ENCODE data around the gene MLF2. TPM values are rescaled to one million over a fixed set of nuclear protein-coding genes. Genes with fewer than 3 reads are reported as not detected.

Gene MLF2
- total and polyA plus RNA-seq, 2 of the 13 experiments (the other 11 are each of a cell fraction or from before 2014, with no cell fraction given) = 88.1 to 167 TPM

DNA sequence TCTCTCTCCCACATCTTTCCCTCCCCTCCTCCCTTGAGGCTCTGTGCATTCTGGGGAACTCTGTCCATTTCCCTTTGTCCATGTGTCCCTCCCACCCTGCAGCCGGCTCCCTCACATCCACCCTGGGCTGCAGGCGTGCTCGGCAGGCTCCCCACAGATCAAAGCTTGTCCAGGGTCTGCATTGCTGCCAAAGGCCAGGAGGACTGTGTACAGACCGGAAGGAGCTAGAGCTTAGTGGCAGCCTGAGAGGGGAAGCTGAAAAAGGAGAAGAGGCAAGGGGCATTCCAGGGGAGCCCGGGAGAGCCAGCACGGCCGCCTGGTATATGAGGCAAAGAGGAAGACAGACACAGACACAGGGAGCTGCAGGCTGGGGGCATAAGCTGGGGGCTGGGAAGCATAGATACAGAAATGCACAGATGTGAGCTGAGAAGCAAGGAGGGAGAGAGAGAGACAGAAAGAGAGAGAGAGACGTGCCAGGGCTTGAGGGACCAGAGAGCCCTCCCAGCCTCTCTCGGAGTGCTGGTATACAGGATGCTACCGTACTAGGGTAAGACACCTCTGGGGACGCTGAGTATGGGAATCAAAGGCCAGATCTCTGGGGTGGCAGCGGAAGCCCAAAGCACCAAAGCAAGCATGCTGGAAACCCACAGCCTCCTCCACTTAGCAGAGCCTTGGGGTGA is 39.7 kb upstream of the MLF2 start (continued):
- TF ChIP-seq, protein P1, sequence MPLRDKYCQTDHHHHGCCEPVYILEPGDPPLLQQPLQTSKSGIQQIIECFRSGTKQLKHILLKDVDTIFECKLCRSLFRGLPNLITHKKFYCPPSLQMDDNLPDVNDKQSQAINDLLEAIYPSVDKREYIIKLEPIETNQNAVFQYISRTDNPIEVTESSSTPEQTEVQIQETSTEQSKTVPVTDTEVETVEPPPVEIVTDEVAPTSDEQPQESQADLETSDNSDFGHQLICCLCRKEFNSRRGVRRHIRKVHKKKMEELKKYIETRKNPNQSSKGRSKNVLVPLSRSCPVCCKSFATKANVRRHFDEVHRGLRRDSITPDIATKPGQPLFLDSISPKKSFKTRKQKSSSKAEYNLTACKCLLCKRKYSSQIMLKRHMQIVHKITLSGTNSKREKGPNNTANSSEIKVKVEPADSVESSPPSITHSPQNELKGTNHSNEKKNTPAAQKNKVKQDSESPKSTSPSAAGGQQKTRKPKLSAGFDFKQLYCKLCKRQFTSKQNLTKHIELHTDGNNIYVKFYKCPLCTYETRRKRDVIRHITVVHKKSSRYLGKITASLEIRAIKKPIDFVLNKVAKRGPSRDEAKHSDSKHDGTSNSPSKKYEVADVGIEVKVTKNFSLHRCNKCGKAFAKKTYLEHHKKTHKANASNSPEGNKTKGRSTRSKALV (CRISPR knock-in tag; IDR thresholded peaks at IDR 0.05) = no peak
- TF ChIP-seq ZNF260 (CRISPR knock-in tag; IDR thresholded peaks at IDR 0.05; ENCODE audit: borderline replicate concordance, low read depth) (no peak), KDM6A (CRISPR knock-in tag; IDR thresholded peaks at IDR 0.05; ENCODE audit: low read depth) (peak; percentile 82), CEBPG (CRISPR knock-in tag; IDR thresholded peaks at IDR 0.05) (no peak), TAF15 (IDR thresholded peaks at IDR 0.05; ENCODE audit: low read depth, low read length, poor library complexity, severe bottlenecking) (no peak), ZMYM2 (CRISPR knock-in tag; IDR thresholded peaks at IDR 0.05) (peak; percentile 42; the same call in 1 of the 2 replicates), GZF1 (CRISPR knock-in tag; IDR thresholded peaks at IDR 0.05) (0 out of 2 replicates have a peak, but pooled peaks have one; percentile 68), ELF1 (CRISPR knock-in tag; IDR thresholded peaks at IDR 0.05) (peak; percentile 81), KAT8 (CRISPR knock-in tag; IDR thresholded peaks at IDR 0.05) (peak; percentile 74), ZNF547 (CRISPR knock-in tag; IDR thresholded peaks at IDR 0.05) (peak; percentile 49; the same call in 1 of the 2 replicates)
- TF ChIP-seq, protein P2, sequence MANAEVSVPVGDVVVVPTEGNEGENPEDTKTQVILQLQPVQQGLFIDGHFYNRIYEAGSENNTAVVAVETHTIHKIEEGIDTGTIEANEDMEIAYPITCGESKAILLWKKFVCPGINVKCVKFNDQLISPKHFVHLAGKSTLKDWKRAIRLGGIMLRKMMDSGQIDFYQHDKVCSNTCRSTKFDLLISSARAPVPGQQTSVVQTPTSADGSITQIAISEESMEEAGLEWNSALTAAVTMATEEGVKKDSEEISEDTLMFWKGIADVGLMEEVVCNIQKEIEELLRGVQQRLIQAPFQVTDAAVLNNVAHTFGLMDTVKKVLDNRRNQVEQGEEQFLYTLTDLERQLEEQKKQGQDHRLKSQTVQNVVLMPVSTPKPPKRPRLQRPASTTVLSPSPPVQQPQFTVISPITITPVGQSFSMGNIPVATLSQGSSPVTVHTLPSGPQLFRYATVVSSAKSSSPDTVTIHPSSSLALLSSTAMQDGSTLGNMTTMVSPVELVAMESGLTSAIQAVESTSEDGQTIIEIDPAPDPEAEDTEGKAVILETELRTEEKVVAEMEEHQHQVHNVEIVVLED (CRISPR knock-in tag; IDR thresholded peaks at IDR 0.05; ENCODE audit: borderline replicate concordance) = peak; percentile 62; the same call in 1 of the 2 replicates
- TF ChIP-seq, protein P3, sequence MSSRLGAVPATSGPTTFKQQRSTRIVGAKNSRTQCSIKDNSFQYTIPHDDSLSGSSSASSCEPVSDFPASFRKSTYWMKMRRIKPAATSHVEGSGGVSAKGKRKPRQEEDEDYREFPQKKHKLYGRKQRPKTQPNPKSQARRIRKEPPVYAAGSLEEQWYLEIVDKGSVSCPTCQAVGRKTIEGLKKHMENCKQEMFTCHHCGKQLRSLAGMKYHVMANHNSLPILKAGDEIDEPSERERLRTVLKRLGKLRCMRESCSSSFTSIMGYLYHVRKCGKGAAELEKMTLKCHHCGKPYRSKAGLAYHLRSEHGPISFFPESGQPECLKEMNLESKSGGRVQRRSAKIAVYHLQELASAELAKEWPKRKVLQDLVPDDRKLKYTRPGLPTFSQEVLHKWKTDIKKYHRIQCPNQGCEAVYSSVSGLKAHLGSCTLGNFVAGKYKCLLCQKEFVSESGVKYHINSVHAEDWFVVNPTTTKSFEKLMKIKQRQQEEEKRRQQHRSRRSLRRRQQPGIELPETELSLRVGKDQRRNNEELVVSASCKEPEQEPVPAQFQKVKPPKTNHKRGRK (CRISPR knock-in tag; IDR thresholded peaks at IDR 0.05) = no peak
- TF ChIP-seq, protein P4, sequence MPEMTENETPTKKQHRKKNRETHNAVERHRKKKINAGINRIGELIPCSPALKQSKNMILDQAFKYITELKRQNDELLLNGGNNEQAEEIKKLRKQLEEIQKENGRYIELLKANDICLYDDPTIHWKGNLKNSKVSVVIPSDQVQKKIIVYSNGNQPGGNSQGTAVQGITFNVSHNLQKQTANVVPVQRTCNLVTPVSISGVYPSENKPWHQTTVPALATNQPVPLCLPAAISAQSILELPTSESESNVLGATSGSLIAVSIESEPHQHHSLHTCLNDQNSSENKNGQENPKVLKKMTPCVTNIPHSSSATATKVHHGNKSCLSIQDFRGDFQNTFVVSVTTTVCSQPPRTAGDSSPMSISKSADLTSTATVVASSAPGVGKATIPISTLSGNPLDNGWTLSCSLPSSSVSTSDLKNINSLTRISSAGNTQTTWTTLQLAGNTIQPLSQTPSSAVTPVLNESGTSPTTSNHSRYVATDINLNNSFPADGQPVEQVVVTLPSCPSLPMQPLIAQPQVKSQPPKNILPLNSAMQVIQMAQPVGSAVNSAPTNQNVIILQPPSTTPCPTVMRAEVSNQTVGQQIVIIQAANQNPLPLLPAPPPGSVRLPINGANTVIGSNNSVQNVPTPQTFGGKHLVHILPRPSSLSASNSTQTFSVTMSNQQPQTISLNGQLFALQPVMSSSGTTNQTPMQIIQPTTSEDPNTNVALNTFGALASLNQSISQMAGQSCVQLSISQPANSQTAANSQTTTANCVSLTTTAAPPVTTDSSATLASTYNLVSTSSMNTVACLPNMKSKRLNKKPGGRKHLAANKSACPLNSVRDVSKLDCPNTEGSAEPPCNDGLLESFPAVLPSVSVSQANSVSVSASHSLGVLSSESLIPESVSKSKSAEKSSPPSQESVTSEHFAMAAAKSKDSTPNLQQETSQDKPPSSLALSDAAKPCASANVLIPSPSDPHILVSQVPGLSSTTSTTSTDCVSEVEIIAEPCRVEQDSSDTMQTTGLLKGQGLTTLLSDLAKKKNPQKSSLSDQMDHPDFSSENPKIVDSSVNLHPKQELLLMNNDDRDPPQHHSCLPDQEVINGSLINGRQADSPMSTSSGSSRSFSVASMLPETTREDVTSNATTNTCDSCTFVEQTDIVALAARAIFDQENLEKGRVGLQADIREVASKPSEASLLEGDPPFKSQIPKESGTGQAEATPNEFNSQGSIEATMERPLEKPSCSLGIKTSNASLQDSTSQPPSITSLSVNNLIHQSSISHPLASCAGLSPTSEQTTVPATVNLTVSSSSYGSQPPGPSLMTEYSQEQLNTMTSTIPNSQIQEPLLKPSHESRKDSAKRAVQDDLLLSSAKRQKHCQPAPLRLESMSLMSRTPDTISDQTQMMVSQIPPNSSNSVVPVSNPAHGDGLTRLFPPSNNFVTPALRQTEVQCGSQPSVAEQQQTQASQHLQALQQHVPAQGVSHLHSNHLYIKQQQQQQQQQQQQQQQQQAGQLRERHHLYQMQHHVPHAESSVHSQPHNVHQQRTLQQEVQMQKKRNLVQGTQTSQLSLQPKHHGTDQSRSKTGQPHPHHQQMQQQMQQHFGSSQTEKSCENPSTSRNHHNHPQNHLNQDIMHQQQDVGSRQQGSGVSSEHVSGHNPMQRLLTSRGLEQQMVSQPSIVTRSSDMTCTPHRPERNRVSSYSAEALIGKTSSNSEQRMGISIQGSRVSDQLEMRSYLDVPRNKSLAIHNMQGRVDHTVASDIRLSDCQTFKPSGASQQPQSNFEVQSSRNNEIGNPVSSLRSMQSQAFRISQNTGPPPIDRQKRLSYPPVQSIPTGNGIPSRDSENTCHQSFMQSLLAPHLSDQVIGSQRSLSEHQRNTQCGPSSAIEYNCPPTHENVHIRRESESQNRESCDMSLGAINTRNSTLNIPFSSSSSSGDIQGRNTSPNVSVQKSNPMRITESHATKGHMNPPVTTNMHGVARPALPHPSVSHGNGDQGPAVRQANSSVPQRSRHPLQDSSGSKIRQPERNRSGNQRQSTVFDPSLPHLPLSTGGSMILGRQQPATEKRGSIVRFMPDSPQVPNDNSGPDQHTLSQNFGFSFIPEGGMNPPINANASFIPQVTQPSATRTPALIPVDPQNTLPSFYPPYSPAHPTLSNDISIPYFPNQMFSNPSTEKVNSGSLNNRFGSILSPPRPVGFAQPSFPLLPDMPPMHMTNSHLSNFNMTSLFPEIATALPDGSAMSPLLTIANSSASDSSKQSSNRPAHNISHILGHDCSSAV (CRISPR knock-in tag; IDR thresholded peaks at IDR 0.05; ENCODE audit: borderline replicate concordance) = no peak
- TF ChIP-seq, protein P5, sequence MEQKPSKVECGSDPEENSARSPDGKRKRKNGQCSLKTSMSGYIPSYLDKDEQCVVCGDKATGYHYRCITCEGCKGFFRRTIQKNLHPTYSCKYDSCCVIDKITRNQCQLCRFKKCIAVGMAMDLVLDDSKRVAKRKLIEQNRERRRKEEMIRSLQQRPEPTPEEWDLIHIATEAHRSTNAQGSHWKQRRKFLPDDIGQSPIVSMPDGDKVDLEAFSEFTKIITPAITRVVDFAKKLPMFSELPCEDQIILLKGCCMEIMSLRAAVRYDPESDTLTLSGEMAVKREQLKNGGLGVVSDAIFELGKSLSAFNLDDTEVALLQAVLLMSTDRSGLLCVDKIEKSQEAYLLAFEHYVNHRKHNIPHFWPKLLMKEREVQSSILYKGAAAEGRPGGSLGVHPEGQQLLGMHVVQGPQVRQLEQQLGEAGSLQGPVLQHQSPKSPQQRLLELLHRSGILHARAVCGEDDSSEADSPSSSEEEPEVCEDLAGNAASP (CRISPR knock-in tag; IDR thresholded peaks at IDR 0.05; ENCODE audit: borderline replicate concordance) = peak; percentile 61; the same call in 1 of the 2 replicates
